ENCODE data around the gene RNASEH1. TPM values are rescaled to one million over a fixed set of nuclear protein-coding genes. Genes with fewer than 3 reads are reported as not detected.
"Not testable (repeated sequence)": the region's sequence is repeated elsewhere in the genome, so short reads cannot be mapped to it uniquely, and the experiment has no call there.

Gene RNASEH1
- total RNA-seq, 2 experiments from 2014 or later = 18.7 to 26.0 TPM

DNA sequence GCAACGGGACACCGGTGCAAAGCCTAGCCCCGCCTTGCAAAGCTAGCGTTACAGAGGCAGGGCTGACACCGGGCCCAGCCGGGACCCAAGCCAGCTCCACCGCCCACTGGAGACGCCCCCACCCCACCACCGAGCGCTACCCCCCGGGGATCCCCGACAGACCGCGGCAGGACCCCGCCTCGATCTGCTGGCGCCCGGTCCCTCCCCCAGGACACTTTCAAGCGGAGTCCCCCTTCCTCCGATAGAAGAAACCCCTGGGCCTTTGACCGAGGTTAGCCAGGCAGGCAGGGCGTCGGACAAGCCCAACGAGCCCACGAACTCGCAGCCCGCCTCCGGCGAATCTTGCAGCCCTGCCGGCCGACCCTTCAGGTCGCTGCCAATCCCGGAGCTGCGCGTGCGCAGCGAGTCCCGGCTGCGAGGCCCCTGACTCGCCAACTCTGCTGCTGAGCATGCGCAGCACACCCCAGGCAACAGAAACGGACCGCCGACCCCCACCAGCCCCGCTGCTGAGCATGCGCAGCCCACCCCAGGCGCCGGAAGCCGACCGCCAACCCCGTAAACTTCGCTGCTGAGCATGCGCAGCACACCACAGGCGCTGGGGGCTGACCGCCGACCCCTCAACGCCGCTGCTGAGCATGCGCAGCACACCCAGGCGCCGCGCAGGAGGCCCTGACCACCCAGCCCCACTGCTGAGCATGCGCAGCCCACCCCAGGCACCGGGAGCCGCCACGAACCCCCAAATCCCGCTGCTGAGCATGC, 39.5 kb downstream of the RNASEH1 start:
- peak overlapping the region; percentile 93 for H3K4me3 Mint-ChIP-seq
- peaks cover 39% of the 10 kb centered on the region for H3K4me1 Mint-ChIP-seq
- H3K27ac Mint-ChIP-seq = peak overlapping the region; percentile 91
- peaks cover 34% of the 10 kb centered on the region for H3K36me3 Mint-ChIP-seq (ENCODE audit: low read depth)
- peaks cover 20% of the 10 kb centered on the region for H3K9me3 Mint-ChIP-seq
- DNase-seq = peak; percentile 97
- POLR2A ChIA-PET = interaction anchor here (1.3 kb wide), 1 partner anchor 40 kb away, joined by 3 read pairs; the partner anchor contains the start of gene RNASEH1
- H3K27me3 Mint-ChIP-seq = no peaks in the 10 kb centered on the region
- CTCF ChIA-PET = interaction anchor here (1.3 kb wide), 1 partner anchor 133 kb away, joined by 4 read pairs; no protein-coding TSS in a partner anchor

GRCh38 chr2:3517948-3518495, 40.1 kb downstream of the RNASEH1 start:
- peaks cover 44% of the 10 kb centered on the region for H3K4me1 Mint-ChIP-seq
- ChIA-PET CTCF (interaction anchor here (1.3 kb wide), 1 partner anchor 134 kb away, joined by 4 read pairs; no protein-coding TSS in a partner anchor), POLR2A (interaction anchor here (1.3 kb wide), 1 partner anchor 40 kb away, joined by 3 read pairs; the partner anchor contains the start of gene RNASEH1)
- H3K9me3 Mint-ChIP-seq = peaks cover 20% of the 10 kb centered on the region
- H3K27ac Mint-ChIP-seq = peak overlapping the region; percentile 91
- H3K36me3 Mint-ChIP-seq (ENCODE audit: low read depth) = peaks cover 40% of the 10 kb centered on the region
- no peaks in the 10 kb centered on the region for H3K27me3 Mint-ChIP-seq
- no peak for DNase-seq
- peak overlapping the region; percentile 93 for H3K4me3 Mint-ChIP-seq

- Mint-ChIP-seq H3K27me3 (no peaks in the 10 kb centered on the region), H3K4me1 (peaks cover 44% of the 10 kb centered on the region), H3K4me3 (no peak overlapping the region), H3K27ac (no peak overlapping the region), H3K36me3 (ENCODE audit: low read depth) (peaks cover 51% of the 10 kb centered on the region), H3K9me3 (peaks cover 24% of the 10 kb centered on the region)
- ChIA-PET CTCF (interaction anchor here (1.1 to 1.2 kb wide), 4 partner anchors 9 to 92 kb away, joined by 3 to 6 read pairs (median 3); partner anchors contain the start of gene RNASEH1), POLR2A (no interaction called here)
- no peak for DNase-seq
Observed at GRCh38 chr2:3516831-3517230, 41.3 kb downstream of the RNASEH1 start.

GRCh38 chr2:3515438-3515837, 42.7 kb downstream of the RNASEH1 start:
- CTCF ChIA-PET, POLR2A ChIA-PET, H3K27ac Mint-ChIP-seq, DNase-seq, H3K4me3 Mint-ChIP-seq, H3K27me3 Mint-ChIP-seq: not testable (repeated sequence)
- Mint-ChIP-seq H3K9me3 (peaks cover 29% of the 10 kb centered on the region), H3K36me3 (ENCODE audit: low read depth) (peaks cover 62% of the 10 kb centered on the region), H3K4me1 (peaks cover 34% of the 10 kb centered on the region)

DNA sequence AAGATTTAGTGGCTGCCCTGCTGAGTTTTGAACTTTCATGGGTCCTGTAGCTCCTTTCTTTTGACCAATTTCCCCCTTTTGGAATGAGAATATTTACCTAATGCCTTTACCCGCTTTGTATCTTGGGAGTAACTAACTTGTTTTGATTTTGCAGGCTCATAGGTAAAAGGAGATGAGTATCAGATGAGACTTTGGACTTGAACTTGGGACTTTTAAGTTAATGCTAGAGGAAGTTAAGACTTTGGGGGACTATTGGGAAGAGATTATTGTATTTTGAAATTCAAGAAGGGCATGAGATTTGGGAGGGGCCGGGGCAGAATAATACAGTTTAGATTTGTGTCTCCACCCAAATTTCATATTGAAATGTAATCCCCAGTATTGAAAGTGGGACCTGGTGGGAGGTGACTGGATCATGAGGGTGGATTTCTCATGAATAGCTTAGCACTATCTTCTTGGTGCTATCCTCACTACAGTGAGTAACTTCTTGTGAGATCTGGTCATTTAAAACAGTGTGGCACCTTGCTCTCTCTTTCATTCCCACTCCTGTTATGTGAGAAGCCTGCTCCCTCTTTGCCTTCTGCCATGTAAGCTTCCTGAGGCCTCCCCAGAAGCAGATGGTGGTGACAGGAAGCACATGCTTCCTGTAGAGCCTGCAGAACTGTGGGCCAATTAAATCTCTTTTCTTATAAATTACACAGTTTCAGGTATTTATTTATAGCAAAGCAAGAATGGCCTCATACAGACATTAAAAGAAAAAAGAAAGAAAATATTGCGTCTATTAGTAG, 44.9 kb downstream of the RNASEH1 start:
- Mint-ChIP-seq H3K36me3 (ENCODE audit: low read depth) (peaks cover 76% of the 10 kb centered on the region), H3K4me3 (no peak overlapping the region), H3K9me3 (peaks cover 29% of the 10 kb centered on the region), H3K4me1 (peaks cover 28% of the 10 kb centered on the region), H3K27me3 (no peaks in the 10 kb centered on the region), H3K27ac (no peak overlapping the region)
- ChIA-PET CTCF (no interaction called here), POLR2A (no interaction called here)
- no peak for DNase-seq

GRCh38 chr2:3512086-3512485, 46.0 kb downstream of the RNASEH1 start:
- no peak overlapping the region for H3K27ac Mint-ChIP-seq
- no peak for DNase-seq
- peaks cover 79% of the 10 kb centered on the region for H3K36me3 Mint-ChIP-seq (ENCODE audit: low read depth)
- peaks cover 29% of the 10 kb centered on the region for H3K9me3 Mint-ChIP-seq
- ChIA-PET CTCF (no interaction called here), POLR2A (no interaction called here)
- H3K27me3 Mint-ChIP-seq = no peaks in the 10 kb centered on the region
- H3K4me3 Mint-ChIP-seq = no peak overlapping the region
- H3K4me1 Mint-ChIP-seq = peaks cover 23% of the 10 kb centered on the region

DNA sequence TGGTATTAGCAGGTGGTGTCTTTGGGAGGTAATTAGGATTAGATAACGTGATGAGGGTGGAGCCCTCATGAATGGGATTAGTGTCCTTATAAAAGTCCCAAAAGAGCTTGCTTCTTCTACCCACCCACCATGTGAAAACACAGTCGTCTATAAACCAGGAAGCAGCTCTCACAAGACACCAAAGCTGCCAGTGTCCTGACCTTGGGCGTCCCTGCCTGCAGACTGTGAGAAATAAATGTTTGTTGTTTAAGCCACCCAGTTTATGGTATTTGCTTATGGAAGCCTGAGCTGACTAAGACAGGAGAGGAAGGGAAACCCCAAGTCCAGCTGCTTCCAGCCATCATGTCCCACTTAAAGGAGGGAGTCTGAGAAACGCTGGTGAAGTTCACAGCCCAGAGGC, 52.4 kb downstream of the RNASEH1 start:
- H3K27me3 Mint-ChIP-seq = no peaks in the 10 kb centered on the region
- H3K36me3 Mint-ChIP-seq (ENCODE audit: low read depth) = peaks cover 61% of the 10 kb centered on the region
- peaks cover 4% of the 10 kb centered on the region for H3K4me1 Mint-ChIP-seq
- CTCF ChIA-PET = interaction anchor here (0.7 kb wide), 1 partner anchor 15 kb away, joined by 3 read pairs; no protein-coding TSS in a partner anchor
- peak overlapping the region; percentile 25 for H3K27ac Mint-ChIP-seq
- peaks cover 4% of the 10 kb centered on the region for H3K9me3 Mint-ChIP-seq
- no peak overlapping the region for H3K4me3 Mint-ChIP-seq
- POLR2A ChIA-PET = no interaction called here
- no peak for DNase-seq

DNA sequence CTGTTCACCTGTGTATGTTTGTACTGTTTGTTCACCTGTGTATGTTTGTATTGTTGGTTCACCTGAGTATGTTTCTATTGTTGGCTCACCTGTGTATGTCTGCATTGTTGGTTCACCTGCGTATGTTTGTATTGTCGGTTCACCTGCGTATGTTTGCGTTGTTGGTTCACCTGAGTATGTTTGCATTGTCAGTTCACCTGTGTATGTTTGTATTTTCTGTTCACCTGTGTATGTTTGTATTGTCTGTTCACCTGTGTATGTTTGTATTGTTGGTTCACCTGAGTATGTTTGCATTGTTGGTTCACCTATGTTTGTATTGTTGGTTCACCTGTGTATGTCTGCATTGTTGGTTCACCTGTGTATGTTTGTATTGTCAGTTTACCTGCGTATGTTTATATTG, 53.4 kb downstream of the RNASEH1 start:
- Mint-ChIP-seq H3K27me3 (no peaks in the 10 kb centered on the region), H3K4me3 (no peak overlapping the region), H3K27ac (no peak overlapping the region), H3K36me3 (ENCODE audit: low read depth) (peaks cover 56% of the 10 kb centered on the region), H3K4me1 (peaks cover 4% of the 10 kb centered on the region), H3K9me3 (peaks cover 4% of the 10 kb centered on the region)
- no peak for DNase-seq
- ChIA-PET CTCF (interaction anchor here (0.9 kb wide), 1 partner anchor 12 kb away, joined by 3 read pairs; no protein-coding TSS in a partner anchor), POLR2A (interaction anchor here (0.6 kb wide), 1 partner anchor 160 kb away, joined by 3 read pairs; no protein-coding TSS in a partner anchor)

DNA sequence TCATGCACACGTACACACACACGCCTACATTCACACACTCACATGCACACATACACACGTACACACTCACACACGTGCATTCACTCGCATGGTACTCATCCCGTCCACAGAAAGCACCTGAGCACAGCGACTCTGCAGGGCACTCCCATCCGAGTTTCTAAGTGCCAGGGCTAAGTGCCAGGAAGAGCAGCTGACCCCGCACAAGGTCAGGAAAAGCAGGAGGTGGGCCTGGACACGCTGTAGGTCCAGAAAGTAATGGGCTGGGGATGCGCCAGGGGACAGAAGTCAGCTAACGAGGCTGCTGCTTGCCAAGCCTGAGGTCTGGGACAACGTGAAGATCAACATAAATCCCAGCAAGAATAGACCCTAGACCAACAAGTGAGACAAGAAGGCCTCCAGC, 54.6 kb downstream of the RNASEH1 start:
- no peaks in the 10 kb centered on the region for H3K27me3 Mint-ChIP-seq
- DNase-seq = no peak
- ChIA-PET POLR2A (no interaction called here), CTCF (interaction anchor here (0.9 kb wide), 1 partner anchor 13 kb away, joined by 3 read pairs; no protein-coding TSS in a partner anchor)
- H3K4me3 Mint-ChIP-seq = no peak overlapping the region
- peaks cover 4% of the 10 kb centered on the region for H3K9me3 Mint-ChIP-seq
- H3K27ac Mint-ChIP-seq = no peak overlapping the region
- H3K4me1 Mint-ChIP-seq = peaks cover 2% of the 10 kb centered on the region
- H3K36me3 Mint-ChIP-seq (ENCODE audit: low read depth) = peaks cover 60% of the 10 kb centered on the region

DNA sequence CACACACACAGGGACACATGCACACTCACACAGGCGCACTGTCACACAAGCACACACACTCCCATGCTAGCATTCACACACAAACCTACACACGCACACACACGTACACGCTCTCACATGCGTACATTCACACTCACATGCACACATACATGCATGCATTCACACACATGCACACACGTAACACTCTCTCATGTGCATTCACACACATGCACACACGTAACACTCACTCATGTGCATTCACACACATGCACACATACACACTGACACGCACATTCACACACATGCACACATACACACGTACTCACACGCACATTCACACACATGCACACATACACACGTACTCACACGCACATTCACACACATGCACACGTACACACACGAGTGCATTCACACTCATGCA, 55.1 kb downstream of the RNASEH1 start:
- Mint-ChIP-seq H3K4me1 (peaks cover 2% of the 10 kb centered on the region), H3K27ac (no peak overlapping the region), H3K9me3 (peaks cover 4% of the 10 kb centered on the region), H3K4me3 (no peak overlapping the region), H3K36me3 (ENCODE audit: low read depth) (peaks cover 58% of the 10 kb centered on the region), H3K27me3 (no peaks in the 10 kb centered on the region)
- POLR2A ChIA-PET = no interaction called here
- CTCF ChIA-PET = no interaction called here
- DNase-seq = no peak

GRCh38 chr2:3500326-3500899, 57.7 kb downstream of the RNASEH1 start:
- H3K9me3 Mint-ChIP-seq = peaks cover 4% of the 10 kb centered on the region
- H3K27ac Mint-ChIP-seq = no peak overlapping the region
- H3K36me3 Mint-ChIP-seq (ENCODE audit: low read depth) = peaks cover 39% of the 10 kb centered on the region
- no peaks in the 10 kb centered on the region for H3K27me3 Mint-ChIP-seq
- ChIA-PET CTCF (no interaction called here), POLR2A (no interaction called here)
- no peak overlapping the region for H3K4me3 Mint-ChIP-seq
- H3K4me1 Mint-ChIP-seq = no peaks in the 10 kb centered on the region
- DNase-seq = no peak

DNA sequence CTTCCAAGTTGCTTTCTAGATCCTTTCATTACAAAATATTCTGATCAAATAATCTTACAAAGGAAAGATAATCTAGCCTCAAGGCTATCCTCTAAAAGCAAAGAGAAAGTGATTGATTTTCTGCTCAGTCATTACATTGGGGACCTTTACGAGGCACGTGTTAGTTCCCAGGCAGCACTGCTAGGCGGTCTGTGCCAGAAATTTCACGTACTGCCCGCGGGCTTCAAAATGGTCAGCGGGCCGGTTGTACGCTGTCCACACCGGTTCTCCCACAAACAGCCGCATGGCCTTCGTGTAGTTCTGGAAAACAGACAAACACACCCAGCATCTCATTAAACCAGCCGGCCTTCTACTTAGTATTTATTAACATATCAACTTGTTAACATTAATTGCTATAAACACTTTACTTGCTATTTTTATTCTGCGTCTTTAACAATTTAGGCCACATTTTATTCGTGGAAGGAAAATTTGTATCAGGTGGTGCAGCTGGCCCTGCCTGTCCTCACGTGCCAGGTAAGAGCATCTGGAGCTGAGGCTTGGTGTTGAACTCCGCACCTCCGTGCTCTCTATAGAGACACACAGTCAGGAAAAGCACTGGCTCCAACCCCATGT, 59.2 kb downstream of the RNASEH1 start:
- peaks cover 31% of the 10 kb centered on the region for H3K36me3 Mint-ChIP-seq (ENCODE audit: low read depth)
- H3K27me3 Mint-ChIP-seq = no peaks in the 10 kb centered on the region
- ChIA-PET CTCF (no interaction called here), POLR2A (no interaction called here)
- DNase-seq = no peak
- no peak overlapping the region for H3K4me3 Mint-ChIP-seq
- no peaks in the 10 kb centered on the region for H3K4me1 Mint-ChIP-seq
- H3K9me3 Mint-ChIP-seq = peaks cover 4% of the 10 kb centered on the region
- no peak overlapping the region for H3K27ac Mint-ChIP-seq

Data from activated CD4-positive, alpha-beta T cell treated with anti-CD3 and anti-CD28 coated beads, Interleukin-2, amount 10 ng/mL, durations not matched to agents 7 days and 5 days (primary cell).